Stimulated activated CD8-positive, alpha-beta memory T cell treated with anti-CD3 and anti-CD28 coated beads, Interleukin-7, amount 100 ng/mL, for 48 hours (primary cell): Measurements from ENCODE around the gene KCNMA1.
"Not testable (repeated sequence)": the region's sequence is repeated elsewhere in the genome, so short reads cannot be mapped to it uniquely, and the experiment has no call there.

Experiments used
- DNase-seq, 2 donors: peaks; one replicate each; pipeline ENCODE4 v3.0.0-alpha.2; 2020; ENCODE audit warnings: low read depth in 1 of 2; ENCODE audit errors: extremely low read depth in 1 of 2

KCNMA1 gene

DNA sequence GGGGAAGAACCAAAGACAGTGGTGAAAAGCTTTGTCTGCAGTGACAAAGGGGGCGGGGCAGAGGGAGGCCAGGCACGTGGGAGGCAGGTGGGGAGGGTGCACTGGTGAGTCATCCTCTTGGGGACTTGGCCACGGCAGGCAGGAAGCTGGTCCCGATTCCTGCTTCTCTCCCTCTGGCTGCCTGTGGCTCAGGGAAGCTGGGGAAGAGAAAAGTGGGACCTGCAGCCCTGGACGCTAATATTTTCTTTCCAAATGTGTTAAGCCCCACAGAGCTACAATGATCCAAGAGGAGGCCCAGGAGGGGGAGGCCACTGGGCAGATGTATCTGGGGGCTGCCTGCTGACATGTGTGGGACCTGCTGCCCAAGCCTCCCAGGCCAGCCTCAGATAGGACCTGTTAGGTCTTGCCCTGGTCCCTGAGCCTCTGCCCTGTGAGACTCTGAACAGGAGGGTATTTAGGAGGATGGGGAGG lies 231.8 kb downstream of the KCNMA1 start:
- peak; percentile 3 to 5 for DNase-seq

DNA sequence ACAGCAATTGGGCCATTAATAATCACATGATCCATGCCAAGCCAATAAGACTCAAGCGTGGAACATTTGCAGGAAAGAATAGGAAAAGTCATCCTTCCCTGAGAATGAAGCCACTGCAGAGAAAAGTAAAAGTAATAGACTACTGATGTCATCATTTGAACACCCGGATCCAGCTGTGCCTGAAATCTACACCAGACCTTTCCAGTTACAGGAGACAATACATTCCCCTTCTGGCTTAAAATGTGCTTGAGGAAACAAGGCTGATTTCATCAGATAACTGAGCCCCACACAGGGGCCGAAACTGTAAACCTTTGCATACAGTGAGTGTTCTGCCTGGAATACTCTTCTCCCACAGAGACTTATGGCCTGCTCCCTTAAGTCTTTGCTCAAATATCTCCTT lies 232.8 kb downstream of the KCNMA1 start:
- DNase-seq = no peak

DNA sequence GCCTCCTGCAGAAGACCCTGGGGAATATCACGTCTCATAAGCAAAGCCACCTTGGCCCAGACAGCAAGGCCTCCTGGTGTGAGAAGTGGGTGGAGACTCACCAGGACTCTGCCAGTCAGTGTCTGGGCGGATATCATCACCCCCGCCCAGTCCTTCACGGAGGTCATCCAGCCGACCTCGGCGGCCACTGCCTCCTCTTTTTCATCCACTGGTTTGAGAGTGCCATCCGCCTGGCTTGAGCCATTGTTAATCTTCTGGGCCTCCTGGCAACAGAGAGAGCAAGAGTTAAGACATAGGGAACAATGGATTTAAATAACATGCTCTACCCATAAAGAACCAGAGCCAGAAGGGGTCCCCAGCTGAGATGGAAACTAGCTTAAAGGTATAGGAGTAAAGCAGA lies 233.8 kb downstream of the KCNMA1 start:
- DNase-seq = no peak

DNA sequence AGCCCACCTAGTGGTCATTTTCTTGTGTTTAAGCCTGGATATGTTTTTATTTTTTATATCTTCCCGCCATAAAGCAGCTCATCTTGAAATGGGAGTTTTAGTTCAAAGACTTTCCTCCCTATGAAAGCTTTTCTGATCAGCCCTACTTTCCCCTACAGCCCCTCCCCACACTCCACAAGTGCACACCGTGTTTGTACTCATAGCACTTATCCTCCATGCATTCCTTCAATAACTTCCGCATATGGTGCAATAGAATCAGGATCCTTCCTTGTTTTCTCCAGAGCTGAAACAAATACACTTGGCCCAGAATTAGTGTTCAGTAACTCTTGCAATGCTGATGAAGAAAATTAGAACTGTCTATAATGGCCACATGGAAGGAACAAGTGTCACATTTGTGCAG lies 235.9 kb downstream of the KCNMA1 start:
- DNase-seq = no peak

DNA sequence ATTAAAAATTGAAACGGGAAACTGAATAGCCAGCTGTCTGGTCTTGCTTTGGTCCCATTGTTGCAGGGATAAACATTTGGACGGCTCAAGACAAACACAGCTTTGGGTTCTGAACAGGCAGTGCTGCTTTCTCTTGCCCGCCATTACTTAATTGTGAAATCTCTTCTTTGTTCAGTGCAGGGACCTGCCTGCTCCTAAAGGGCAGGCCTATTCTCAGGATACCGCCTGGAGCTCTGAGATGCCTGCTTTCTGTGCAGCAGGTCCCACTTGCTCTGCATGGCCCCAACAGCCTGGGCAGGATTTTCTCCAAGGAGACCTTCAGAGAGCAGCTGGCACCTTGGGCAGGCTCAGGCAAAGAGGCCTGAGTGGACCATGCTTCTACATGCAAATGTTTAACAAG lies 237.6 kb downstream of the KCNMA1 start:
- DNase-seq = no peak

DNA sequence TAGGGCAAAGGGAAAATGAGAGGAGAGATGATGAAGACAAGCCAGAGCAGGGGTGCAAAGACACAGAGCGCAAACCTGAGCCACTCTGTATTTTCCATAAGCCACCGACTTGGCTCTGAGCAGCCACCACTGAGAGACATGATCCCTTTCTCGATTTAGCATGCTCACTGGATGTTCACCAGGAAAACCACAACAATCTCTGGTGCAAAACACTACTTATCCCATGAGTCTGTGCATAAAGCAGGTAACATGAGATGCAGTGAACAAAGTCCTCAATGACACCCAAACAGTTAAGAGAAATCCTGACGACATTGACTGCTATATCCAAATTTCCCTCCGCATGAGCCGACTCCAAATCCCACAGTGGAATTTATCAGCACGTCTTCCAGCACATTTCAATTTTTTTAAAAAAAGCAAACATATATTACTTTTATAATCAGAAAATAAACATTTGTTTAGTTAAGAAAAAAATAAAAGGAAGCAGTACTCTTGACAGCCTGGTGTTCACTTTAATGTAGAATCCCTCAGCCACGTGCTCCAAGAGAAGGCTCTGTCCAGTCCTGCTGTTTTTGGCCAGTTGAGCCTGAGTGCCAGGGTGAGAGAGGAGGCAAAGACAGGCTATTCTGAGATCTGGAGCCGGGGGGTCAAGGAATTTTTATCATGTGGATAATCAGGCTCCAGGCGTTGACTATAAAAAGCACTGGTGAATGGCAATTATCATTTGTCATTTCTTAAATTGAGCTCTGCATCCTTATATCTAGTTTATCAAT lies 238.4 kb downstream of the KCNMA1 start:
- no peak for DNase-seq

DNA sequence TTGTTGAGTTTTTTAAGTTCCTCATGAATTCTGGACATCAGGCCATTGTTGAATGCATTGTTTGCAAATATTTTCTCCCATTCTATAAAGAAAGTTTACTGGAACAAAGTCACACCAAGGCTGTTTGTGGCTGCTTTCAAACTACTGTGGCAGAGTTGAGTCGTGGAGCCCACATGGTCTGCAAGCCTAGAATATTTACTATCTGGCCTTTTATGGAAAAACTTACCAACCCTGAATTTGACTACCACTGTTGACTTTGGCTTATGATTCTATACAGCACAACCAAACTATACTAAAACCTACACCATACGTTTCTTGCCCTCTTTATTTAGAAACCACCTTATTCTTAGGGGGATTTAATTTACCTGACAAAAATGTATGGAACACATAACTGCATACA lies 239.1 kb downstream of the KCNMA1 start:
- no peak for DNase-seq

DNA sequence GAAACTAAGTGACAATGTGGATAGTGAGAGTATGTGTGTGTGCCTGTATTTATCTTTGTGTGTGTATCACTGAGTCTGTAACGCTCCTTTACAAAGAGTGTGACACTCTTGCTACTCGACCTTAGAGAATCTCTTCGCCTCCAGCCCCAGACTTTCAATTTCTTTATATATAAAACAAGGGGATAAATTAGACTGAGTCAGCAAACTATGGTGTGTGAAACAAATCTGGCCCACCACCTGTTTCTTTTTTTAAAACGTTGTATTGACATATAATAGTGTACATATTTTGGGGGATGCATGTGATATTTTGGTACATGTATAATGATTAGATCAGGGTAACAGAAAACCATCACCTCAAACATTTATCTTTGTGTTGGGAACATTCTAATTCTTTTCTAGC lies 240.5 kb downstream of the KCNMA1 start:
- no peak for DNase-seq

DNA sequence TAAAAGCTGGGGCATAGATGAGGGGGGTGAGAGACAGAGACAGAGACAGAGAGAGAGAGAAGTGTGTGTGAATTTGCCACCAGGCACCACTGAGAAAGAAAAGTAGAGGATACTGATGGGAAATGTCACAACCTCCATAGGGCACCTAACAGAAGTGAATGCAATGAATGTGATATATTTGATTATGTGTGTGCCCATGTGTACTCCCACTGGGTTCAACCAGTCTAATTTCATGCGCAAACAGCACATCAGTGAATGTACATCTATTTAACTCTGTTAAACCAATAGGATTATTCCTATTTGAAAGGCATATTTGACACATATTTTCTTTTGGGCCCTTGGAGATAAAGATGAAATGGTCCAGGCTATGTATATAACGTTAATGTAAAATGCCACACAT lies 241.3 kb downstream of the KCNMA1 start:
- DNase-seq = no peak

DNA sequence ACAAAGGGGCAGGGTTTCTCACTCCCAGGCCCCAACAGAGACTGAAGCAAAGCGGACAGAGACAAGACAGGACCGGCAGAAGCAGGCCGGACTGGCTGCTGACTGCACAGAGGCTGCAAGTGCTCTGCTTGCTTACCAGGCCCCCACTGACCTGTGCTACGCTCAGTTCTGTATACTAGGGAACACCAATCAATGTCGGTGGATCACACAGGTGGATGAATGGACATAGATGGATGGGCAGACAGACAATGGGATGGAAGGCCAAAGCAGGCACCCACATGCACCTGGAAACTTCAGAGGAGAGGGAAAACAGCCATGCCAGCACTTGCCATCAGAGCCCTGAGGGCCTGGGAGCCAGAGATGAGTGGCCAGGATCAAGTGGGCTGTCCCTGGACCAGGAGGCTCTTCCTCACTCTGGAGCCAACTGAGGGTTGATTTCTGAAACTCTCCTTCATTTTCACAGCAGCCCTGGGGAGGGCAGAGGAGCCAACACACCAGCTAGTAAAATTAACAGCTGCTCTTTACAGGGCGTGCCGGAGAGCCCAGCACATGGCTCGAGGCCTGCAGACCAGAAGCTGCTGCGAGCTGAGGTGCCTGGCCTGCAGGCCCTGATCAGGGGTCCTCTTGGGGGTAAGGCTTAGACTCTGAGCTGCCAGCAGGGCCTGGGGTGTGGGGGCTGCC lies 243.6 kb downstream of the KCNMA1 start:
- no peak for DNase-seq

DNA sequence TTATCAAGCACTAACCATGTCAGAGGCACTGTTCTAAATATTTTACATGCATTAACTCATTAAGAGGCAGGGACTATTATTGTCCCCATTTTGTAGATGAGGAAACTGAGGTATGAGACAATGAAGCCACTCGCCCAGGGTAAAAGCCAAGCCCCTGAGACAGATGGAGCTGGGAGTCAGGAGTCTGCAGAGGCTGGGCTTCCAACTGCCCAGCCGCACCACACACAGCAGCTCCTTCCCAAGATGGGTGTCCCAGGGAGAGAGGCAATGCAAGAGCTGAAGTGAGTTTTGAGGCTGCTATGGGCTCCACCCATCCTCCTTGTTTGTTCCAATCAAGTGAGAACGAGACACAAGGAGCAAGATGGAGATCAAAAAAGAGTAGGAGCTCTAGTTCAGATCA lies 244.2 kb downstream of the KCNMA1 start:
- DNase-seq = no peak

DNA sequence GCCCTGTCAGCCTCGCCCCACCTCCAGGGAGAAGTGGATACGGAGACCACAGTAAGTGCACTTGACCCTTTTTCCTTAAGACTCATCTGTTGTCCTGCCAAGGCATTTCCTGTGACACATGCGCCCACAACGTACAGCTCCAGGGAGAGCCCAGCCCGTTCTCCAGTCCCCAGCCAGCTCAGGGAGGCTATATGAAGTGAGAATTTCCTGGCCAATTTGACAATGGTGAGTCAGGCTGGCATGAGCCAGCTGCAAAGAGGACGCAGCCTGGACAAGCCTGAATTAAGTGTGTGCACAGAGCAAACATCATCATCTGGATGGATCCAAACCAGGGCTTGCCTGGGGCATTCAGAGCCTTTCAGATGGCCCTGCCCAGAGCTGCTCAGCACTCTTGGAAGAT lies 244.8 kb downstream of the KCNMA1 start:
- DNase-seq = no peak

DNA sequence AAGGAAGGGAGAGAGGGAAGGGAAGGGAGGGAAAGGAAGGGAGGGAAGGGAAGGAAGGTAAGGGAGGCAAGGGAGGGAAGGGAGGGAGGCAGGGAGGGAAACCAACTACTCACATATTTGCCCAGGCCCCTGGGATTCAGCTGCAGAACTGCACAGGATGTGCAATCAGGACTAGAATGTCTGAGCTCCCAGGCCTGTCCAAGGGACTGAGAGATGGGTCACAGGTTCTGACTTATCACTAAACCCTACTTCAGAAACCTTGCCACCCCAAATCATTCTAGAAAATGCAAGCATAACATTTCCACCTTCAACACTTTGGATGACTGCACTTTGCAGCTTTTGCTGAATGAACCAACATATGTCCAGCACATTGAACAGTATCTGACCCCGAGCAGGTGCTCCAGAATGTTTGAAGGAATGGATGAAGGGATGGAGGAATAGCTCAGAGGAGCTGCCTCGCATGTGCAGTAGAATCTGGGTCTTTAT lies 245.3 kb downstream of the KCNMA1 start:
- no peak for DNase-seq

DNA sequence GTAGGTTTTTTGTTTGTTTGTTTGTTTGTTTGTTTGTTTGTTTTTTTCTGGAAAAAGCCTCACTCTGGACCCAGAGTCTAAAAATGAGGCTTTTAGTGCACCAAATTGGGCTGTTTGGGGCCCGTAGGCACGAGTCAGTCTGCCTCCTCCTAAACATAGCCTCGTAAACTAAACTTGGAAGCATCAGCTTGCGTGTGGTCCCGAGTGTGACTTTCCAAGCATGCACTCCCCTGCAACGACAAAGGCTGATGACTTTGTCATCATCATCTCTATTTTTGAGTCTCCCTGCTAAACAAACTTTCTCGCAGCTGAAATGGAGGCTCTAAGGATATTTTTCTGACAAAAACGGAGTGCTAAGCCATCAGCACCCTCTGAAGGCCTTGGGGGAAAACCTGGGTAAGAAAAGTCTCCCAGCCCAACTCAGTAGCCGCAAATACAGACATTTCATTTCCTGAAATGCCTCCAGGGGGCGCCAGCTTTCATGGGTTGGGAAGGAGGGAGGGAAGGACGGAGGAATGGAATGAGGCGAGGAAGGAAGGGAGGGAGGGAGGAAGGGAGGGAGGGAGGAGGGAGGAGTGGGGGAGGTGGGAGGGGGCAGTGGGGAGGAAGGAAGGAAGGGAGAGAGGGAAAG lies 245.9 kb downstream of the KCNMA1 start:
- no peak for DNase-seq

DNA sequence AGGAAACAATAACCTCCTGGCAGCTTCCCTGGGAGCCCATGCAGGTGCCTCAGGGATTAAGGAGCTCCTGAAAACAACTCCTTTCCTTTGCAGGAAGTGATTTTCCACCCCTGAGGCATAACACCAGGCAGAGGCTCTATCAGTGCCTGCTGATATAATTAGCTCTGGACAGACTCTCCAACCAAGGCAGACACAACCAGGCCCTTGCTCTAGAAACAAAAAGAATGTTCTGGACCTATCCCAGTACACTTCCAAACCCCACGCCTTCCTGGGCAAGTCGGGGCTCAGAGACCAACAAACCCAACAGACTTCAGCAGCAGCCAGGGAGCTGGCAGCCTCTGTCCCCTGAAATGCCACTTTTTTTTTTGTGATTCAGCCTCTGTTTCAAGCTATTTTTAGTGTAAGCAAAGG lies 247.1 kb downstream of the KCNMA1 start:
- DNase-seq = no peak

DNA sequence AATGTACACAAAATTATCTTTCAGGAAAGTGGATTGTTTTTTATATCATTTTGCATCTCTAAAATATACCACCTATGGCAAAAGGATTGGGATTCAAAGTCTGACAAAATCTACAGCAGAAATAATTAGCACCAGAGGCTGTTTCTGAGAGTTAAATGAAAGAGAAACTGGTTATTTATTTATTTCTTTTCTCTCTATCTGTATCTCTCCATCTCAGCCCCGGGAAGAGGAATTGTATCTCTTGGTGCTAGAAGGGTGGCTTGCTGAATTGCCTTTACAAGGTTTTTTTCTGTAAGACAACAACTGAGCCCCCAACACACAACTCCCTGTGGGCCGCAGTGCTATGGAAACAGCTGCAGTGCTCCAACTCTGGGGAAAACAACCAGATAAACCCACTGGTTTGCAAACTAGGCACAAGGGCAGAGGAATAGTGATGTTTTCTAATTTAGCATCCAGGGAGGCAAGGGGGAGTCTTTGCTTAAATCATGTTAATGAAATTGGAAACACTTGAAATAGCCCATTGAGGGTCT lies 249.0 kb downstream of the KCNMA1 start:
- DNase-seq = no peak

DNA sequence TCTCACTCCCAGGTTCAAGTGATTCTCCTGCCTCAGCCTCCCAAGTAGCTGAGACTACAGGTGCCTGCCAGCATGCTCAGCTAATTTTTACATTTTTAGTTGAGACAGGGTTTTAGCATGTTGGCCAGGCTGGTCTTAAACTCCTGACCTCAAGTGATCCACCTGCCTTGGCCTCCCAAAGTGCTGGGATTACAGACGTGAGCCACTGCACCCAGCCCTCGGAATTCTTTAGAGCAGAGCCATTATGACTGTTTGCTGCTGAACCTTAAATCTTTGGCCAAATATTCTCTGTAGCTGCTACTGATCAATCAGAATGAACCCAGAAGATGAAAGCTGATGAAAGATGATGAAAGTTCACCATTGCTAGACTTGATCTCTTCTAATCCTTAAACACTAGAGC lies 249.9 kb downstream of the KCNMA1 start:
- DNase-seq = not testable (repeated sequence)

DNA sequence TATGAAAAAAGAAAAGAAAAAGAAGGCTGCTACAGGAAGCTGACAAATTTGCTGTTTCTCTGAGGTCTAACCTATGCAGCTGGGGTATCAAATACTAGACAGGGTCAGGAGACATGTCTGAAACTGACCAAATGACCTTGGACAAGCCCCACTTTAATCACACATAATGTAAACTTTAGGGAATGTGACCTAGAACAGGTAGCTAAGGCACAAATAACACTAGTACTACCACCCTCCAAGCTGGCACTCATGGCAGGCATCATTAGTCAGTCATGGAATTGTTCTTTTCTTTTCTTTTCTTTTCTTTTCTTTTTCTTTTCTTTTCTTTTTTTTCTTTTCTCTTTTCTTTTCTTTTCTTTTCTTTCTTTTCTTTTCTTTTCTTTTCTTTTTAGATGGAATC lies 250.4 kb downstream of the KCNMA1 start:
- DNase-seq = no peak

DNA sequence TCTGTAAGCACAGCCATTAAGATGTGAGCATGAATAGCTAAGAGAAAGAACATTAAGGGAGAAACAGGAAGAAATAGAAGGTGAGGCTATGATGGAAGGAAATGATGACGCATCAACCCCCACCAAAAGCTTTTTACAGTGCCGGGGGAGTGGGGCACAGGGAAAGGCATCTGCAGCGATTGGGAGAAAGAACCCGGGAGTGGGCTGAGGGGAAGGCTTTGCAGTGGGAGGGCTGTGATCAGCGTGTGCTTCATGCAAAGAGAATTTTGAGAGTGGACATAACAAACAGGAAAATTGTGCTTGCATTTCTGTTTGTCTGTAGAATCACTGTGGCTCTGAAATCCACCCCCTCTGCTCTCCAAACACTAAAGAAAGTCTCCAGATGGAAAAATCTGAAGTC lies 250.8 kb downstream of the KCNMA1 start:
- DNase-seq = no peak

DNA sequence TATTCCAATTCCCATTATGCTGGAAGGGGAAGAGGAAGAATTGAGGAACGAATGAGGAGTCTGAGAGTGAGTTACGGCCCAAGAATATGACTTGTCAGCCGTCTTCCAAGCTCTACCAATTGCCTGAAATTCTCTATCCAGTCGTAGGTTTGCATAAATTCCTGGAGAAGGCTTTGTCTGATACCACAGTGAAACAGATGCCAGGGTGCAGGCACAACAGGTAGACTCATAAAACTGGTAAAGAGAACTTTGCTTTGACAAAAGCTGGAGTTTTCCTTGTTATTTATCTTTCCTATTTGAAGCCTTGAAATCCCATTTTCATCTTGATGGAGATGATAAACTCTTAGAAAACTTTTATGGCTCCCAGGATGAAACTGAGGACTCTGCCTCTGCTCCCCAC lies 251.2 kb downstream of the KCNMA1 start:
- no peak for DNase-seq

DNA sequence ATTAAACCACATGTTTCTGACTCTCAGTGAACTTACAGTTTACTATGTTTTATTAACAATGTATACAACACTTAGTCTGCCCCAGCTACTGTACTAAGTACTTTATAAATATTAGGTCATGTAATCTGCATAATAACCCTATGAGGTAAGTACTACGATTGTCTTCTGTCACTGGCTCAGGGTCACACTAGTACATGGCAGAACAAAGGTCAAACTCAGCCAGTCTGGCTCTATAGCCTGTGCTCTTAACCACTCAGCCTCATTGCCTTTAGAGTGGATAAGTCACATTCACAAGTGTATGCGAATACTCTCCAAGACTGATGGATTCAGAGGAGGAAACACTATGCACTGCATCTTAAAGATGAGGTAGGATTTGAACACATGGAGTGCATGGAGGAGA lies 252.3 kb downstream of the KCNMA1 start:
- no peak for DNase-seq
